Coronary artery (tissue), 2 donors: ENCODE measurements around the gene CHKB.

Experiments
- DNase-seq: peaks from one replicate; pipeline ENCODE4 v3.0.0-alpha.2; 2017; ENCODE audit warnings: low spot score
- H3K27ac ChIP-seq, 2 donors: fragments of 200-600 bp; sonication (generic); one replicate each; pipeline ENCODE4 v1.5.1; 2016 to 2019
- H3K4me3 ChIP-seq: fragments of 200-600 bp; sonication (generic); 2 replicates; pipeline ENCODE4 v1.5.1; 2016; ENCODE audit warnings: mild to moderate bottlenecking, moderate library complexity
- TF ChIP-seq, protein P1 (sequence below): fragments of 200-600 bp; sonication (generic); IDR thresholded peaks from one replicate; pipeline ENCODE4 v1.5.1; 2019; ENCODE audit warnings: antibody characterized with exemption

CHKB gene

DNA sequence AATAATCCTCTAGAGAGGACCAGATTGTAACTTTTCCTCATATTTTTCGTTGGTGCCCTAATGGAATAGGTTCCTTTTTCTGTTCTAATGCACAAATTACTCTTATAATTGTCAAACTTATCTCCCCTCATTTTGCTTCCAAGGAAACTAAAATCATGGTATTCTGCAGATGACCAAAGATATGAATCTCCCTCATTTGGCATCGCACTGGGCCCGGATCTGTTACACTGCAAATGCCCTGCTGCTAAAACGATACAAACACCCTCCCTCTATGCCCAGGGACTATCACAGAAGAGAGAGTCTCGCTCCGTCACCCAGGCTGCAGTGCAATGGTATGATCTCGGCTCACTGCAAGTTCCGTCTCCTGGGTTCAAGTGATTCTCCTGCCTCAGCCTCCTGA lies 29.3 kb downstream of the CHKB start:
- TF ChIP-seq, protein P1, sequence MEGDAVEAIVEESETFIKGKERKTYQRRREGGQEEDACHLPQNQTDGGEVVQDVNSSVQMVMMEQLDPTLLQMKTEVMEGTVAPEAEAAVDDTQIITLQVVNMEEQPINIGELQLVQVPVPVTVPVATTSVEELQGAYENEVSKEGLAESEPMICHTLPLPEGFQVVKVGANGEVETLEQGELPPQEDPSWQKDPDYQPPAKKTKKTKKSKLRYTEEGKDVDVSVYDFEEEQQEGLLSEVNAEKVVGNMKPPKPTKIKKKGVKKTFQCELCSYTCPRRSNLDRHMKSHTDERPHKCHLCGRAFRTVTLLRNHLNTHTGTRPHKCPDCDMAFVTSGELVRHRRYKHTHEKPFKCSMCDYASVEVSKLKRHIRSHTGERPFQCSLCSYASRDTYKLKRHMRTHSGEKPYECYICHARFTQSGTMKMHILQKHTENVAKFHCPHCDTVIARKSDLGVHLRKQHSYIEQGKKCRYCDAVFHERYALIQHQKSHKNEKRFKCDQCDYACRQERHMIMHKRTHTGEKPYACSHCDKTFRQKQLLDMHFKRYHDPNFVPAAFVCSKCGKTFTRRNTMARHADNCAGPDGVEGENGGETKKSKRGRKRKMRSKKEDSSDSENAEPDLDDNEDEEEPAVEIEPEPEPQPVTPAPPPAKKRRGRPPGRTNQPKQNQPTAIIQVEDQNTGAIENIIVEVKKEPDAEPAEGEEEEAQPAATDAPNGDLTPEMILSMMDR = no peak
- DNase-seq = no peak
- Histone ChIP-seq H3K4me3 (no peak overlapping the region), H3K27ac (no peak overlapping the region)

DNA sequence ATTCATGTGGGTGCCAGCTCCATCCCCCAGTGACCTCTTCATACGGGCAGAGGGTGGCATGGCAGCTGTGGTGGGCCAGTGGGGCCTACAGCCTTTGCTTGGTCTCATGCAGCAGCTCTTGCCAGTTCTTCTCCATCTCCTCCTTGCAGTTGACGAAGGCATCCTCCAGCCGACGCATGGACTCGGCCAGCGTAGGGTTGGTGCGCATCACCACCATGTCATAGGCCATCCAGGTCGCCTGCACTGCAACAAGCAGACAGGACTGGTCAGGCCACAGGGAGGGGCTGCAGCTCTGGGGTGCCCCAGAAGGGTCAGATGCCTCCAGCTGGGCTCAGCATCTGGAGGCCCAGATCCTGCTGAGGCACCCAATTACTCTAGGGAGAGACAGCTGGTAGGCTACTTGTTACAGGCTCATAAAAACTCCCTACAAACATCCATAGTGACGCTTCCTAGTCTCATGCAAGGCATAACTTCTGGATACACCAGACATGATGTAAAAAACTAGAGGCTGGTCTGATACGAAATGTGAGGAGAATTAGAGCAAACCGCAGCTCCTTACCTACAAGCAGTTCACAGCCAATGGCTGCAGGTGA lies 31.4 kb downstream of the CHKB start:
- H3K27ac ChIP-seq = no peak overlapping the region
- H3K4me3 ChIP-seq = no peak overlapping the region
- DNase-seq = no peak
- TF ChIP-seq, protein P1 = no peak

DNA sequence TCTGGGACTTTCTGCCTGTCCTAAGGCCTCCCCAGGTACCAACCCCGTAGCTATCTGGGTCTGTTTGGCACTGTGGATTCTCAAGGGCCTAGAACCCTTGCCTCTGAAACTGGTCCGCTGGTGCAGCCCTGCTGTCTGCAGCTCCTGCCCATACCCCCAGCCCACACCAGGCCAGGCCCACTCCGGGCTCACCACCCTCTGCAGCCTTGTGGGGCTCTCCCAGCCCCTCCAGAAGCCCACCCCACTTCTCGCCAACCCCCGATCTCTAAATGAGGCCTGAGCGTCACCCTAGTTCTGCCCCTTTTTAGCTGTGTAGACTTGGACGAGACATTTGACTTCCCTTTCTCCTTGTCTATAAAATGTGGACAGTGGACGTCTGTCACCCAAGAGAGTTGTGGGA lies 32.3 kb downstream of the CHKB start:
- TF ChIP-seq, protein P1 = no peak
- DNase-seq = no peak
- no peak overlapping the region for H3K4me3 ChIP-seq
- no peak overlapping the region for H3K27ac ChIP-seq

DNA sequence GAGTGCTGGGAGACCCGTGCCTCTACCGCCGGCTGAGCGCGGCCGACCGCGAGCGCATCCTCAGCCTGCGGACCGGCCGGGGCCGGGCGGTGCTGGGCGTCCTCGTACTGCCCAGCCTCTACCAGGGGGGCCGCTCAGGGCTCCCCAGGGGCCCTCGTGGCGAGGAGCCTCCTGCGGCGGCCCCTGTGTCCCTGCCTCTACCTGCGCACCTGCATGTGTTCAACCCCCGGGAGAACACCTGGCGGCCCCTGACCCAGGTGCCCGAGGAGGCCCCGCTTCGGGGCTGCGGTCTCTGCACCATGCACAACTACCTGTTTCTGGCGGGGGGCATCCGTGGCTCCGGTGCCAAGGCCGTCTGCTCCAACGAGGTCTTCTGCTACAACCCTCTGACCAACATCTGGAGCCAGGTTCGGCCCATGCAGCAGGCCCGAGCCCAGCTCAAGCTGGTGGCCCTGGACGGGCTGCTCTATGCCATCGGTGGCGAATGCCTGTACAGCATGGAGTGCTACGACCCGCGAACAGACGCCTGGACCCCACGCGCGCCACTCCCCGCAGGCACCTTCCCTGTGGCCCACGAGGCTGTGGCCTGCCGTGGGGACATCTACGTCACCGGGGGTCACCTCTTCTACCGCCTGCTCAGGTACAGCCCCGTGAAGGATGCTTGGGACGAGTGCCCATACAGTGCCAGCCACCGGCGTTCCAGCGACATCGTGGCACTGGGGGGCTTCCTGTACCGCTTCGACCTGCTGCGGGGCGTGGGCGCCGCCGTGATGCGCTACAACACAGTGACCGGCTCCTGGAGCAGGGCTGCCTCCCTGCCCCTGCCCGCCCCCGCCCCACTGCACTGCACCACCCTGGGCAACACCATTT lies 33.5 kb downstream of the CHKB start:
- Histone ChIP-seq H3K27ac (no peak overlapping the region), H3K4me3 (peak overlapping the region; percentile 51)
- TF ChIP-seq, protein P1 = no peak
- DNase-seq = no peak

DNA sequence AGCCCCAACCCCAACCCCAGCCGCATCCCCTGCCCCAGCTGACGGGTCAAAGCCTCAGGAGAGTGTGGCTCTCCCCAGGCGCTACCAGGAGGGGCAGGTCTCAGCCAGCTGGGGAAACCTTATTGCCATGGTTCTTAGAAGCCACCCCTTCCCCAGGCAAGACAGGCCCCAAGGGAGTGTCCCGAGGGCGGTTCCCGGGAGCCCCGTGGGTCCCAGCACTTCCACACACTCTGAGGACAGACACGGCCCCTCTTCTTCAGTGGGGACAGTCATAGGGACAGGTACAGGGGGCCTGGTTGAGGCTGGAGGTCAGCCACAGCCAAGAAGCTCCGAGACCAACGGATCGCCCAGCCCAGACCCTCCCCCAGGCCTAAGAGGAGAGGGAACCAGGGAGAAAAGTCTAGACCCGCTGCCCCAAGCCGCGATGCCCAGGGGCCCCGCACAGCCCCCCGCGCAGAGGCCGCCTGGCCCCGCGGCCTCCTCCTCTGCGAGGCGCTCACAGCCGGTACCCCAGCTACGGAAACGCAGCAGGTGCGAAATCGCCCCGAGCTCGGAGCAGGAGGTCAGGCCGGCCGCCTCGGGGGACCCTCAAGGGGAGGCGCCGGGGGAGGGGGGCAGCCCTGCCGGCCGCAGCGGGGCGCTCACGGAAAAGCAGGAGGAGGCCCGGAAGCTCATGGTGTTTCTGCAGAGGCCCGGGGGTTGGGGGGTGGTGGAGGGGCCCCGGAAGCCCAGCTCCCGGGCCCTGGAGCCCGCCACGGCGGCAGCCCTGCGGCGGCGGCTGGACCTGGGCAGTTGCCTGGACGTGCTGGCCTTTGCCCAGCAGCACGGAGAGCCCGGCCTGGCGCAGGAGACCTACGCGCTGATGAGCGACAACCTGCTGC lies 34.4 kb downstream of the CHKB start:
- peak overlapping the region; percentile 51 for H3K4me3 ChIP-seq
- DNase-seq = no peak
- no peak overlapping the region for H3K27ac ChIP-seq
- TF ChIP-seq, protein P1 = no peak

DNA sequence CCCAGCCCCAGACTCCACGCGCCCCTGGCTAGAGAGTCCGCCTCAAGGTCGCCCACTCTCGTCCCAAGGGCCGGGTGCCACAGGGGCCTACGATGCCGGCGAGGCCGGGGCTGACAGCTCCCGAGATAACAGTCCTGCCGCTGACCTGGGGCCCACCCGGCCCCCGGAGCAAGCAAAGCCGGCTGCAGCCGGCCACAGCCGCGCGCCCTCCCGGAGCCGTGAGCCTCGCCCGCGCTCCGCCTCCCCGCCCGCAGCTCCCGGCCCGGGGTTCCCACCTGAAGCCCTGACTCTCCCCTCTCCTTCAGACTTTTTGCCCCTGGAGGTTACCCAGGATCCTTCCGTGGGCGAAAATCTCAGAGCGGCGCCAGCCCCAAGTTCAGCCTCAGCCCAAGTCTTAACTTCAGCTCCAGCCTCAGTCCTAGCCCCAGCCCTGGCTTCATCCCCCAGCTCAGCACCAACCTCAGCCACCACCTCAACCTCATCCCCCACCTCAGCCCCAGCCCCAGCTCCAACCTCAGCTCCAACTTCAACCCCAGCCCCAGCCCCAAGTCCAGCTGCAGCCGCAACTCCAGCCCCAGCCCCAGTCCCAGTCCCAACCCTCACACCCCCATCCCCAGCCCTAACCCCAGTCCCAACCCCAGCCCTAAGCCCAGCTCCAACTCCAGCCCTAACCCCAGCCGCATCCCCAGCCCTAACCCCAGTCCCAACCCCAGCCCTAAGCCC lies 35.2 kb downstream of the CHKB start:
- Histone ChIP-seq H3K27ac (no peak overlapping the region), H3K4me3 (no peak overlapping the region)
- TF ChIP-seq, protein P1 = no peak
- DNase-seq = no peak
